Measurements from ENCODE around the gene APEH. TPM values are rescaled to one million over a fixed set of nuclear protein-coding genes. Genes with fewer than 3 reads are reported as not detected.

The APEH gene
- total and polyA plus RNA-seq, 2 experiments from 2014 or later = 170 to 264 TPM

DNA sequence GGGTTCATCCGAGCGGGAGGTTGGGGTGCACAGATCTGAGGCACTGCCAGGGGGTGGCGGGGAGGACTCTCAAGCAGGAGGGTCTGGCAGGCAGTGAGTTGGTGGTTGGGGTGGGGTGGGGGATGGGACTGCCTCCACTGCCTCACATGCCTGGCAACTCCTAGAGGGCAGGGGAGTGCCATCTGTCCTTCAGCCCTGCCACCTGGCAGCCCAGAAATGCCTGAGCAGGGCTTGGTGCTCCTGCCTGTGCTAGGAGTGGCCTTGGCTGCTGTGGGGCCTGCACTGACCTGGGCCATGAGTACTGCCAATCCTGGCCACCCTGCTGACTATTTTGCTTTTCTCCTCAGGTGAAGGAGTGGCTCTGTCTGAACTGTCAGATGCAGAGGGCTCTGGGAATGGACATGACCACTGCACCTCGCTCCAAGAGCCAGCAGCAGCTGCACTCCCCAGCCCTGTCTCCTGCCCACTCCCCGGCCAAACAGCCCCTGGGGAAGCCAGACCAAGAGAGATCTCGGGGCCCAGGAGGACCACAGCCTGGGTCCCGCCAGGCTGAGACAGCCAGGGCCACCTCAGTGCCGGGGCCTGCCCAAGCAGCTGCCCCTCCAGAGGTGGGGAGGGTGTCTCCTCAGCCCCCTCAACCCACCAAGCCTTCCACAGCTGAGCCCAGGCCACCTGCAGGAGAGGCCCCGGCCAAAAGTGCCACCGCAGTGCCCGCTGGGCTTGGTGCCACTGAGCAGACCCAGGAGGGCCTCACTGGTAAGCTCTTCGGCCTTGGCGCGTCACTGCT, 32.0 kb upstream of the APEH start:
- TF ChIP-seq EZH2phosphoT487 (IDR thresholded peaks at IDR 0.05; ENCODE audit: unreplicated experiment) (no peak), STAT1 (IDR thresholded peaks at IDR 0.05; ENCODE audit: unreplicated experiment) (no peak), EZH2 (IDR thresholded peaks at IDR 0.05; ENCODE audit: low read depth, unreplicated experiment) (no peak), ZNF331 (CRISPR knock-in tag; IDR thresholded peaks at IDR 0.05; ENCODE audit: low read depth) (no peak), ZNF114 (CRISPR knock-in tag; IDR thresholded peaks at IDR 0.05) (no peak), CREB1 (CRISPR knock-in tag; IDR thresholded peaks at IDR 0.05; ENCODE audit: low read depth) (no peak), JUNB (IDR thresholded peaks at IDR 0.05; ENCODE audit: unreplicated experiment) (no peak), NANOG (IDR thresholded peaks at IDR 0.05; ENCODE audit: borderline replicate concordance) (no peak), POLR2AphosphoS5 (IDR thresholded peaks at IDR 0.05; ENCODE audit: low read depth) (no peak)
- TF ChIP-seq, protein P1, sequence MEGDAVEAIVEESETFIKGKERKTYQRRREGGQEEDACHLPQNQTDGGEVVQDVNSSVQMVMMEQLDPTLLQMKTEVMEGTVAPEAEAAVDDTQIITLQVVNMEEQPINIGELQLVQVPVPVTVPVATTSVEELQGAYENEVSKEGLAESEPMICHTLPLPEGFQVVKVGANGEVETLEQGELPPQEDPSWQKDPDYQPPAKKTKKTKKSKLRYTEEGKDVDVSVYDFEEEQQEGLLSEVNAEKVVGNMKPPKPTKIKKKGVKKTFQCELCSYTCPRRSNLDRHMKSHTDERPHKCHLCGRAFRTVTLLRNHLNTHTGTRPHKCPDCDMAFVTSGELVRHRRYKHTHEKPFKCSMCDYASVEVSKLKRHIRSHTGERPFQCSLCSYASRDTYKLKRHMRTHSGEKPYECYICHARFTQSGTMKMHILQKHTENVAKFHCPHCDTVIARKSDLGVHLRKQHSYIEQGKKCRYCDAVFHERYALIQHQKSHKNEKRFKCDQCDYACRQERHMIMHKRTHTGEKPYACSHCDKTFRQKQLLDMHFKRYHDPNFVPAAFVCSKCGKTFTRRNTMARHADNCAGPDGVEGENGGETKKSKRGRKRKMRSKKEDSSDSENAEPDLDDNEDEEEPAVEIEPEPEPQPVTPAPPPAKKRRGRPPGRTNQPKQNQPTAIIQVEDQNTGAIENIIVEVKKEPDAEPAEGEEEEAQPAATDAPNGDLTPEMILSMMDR (conservative IDR thresholded peaks at IDR 0.05; ENCODE audit: low read depth in 2 of 2) = no peak
- TF ChIP-seq, protein P2, sequence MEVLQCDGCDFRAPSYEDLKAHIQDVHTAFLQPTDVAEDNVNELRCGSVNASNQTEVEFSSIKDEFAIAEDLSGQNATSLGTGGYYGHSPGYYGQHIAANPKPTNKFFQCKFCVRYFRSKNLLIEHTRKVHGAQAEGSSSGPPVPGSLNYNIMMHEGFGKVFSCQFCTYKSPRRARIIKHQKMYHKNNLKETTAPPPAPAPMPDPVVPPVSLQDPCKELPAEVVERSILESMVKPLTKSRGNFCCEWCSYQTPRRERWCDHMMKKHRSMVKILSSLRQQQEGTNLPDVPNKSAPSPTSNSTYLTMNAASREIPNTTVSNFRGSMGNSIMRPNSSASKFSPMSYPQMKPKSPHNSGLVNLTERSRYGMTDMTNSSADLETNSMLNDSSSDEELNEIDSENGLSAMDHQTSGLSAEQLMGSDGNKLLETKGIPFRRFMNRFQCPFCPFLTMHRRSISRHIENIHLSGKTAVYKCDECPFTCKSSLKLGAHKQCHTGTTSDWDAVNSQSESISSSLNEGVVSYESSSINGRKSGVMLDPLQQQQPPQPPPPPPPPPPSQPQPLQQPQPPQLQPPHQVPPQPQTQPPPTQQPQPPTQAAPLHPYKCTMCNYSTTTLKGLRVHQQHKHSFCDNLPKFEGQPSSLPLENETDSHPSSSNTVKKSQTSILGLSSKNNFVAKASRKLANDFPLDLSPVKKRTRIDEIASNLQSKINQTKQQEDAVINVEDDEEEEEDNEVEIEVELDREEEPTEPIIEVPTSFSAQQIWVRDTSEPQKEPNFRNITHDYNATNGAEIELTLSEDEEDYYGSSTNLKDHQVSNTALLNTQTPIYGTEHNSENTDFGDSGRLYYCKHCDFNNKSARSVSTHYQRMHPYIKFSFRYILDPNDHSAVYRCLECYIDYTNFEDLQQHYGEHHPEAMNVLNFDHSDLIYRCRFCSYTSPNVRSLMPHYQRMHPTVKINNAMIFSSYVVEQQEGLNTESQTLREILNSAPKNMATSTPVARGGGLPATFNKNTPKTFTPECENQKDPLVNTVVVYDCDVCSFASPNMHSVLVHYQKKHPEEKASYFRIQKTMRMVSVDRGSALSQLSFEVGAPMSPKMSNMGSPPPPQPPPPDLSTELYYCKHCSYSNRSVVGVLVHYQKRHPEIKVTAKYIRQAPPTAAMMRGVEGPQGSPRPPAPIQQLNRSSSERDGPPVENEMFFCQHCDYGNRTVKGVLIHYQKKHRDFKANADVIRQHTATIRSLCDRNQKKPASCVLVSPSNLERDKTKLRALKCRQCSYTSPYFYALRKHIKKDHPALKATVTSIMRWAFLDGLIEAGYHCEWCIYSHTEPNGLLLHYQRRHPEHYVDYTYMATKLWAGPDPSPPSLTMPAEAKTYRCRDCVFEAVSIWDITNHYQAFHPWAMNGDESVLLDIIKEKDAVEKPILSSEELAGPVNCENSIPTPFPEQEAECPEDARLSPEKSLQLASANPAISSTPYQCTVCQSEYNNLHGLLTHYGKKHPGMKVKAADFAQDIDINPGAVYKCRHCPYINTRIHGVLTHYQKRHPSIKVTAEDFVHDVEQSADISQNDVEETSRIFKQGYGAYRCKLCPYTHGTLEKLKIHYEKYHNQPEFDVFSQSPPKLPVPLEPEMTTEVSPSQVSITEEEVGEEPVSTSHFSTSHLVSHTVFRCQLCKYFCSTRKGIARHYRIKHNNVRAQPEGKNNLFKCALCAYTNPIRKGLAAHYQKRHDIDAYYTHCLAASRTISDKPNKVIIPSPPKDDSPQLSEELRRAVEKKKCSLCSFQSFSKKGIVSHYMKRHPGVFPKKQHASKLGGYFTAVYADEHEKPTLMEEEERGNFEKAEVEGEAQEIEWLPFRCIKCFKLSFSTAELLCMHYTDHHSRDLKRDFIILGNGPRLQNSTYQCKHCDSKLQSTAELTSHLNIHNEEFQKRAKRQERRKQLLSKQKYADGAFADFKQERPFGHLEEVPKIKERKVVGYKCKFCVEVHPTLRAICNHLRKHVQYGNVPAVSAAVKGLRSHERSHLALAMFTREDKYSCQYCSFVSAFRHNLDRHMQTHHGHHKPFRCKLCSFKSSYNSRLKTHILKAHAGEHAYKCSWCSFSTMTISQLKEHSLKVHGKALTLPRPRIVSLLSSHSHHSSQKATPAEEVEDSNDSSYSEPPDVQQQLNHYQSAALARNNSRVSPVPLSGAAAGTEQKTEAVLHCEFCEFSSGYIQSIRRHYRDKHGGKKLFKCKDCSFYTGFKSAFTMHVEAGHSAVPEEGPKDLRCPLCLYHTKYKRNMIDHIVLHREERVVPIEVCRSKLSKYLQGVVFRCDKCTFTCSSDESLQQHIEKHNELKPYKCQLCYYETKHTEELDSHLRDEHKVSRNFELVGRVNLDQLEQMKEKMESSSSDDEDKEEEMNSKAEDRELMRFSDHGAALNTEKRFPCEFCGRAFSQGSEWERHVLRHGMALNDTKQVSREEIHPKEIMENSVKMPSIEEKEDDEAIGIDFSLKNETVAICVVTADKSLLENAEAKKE (CRISPR knock-in tag; IDR thresholded peaks at IDR 0.05) = no peak
- TF ChIP-seq, protein P3, sequence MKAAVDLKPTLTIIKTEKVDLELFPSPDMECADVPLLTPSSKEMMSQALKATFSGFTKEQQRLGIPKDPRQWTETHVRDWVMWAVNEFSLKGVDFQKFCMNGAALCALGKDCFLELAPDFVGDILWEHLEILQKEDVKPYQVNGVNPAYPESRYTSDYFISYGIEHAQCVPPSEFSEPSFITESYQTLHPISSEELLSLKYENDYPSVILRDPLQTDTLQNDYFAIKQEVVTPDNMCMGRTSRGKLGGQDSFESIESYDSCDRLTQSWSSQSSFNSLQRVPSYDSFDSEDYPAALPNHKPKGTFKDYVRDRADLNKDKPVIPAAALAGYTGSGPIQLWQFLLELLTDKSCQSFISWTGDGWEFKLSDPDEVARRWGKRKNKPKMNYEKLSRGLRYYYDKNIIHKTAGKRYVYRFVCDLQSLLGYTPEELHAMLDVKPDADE (IDR thresholded peaks at IDR 0.05) = no peak
- TF ChIP-seq, protein P4, sequence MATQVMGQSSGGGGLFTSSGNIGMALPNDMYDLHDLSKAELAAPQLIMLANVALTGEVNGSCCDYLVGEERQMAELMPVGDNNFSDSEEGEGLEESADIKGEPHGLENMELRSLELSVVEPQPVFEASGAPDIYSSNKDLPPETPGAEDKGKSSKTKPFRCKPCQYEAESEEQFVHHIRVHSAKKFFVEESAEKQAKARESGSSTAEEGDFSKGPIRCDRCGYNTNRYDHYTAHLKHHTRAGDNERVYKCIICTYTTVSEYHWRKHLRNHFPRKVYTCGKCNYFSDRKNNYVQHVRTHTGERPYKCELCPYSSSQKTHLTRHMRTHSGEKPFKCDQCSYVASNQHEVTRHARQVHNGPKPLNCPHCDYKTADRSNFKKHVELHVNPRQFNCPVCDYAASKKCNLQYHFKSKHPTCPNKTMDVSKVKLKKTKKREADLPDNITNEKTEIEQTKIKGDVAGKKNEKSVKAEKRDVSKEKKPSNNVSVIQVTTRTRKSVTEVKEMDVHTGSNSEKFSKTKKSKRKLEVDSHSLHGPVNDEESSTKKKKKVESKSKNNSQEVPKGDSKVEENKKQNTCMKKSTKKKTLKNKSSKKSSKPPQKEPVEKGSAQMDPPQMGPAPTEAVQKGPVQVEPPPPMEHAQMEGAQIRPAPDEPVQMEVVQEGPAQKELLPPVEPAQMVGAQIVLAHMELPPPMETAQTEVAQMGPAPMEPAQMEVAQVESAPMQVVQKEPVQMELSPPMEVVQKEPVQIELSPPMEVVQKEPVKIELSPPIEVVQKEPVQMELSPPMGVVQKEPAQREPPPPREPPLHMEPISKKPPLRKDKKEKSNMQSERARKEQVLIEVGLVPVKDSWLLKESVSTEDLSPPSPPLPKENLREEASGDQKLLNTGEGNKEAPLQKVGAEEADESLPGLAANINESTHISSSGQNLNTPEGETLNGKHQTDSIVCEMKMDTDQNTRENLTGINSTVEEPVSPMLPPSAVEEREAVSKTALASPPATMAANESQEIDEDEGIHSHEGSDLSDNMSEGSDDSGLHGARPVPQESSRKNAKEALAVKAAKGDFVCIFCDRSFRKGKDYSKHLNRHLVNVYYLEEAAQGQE (IDR thresholded peaks at IDR 0.05; ENCODE audit: unreplicated experiment) = no peak
- no peak overlapping the region for H3K27ac Mint-ChIP-seq

More for the DNA sequence above, 32.0 kb upstream of the APEH start:
- Mint-ChIP-seq H3K36me3 (ENCODE audit: low read depth) (no peaks in the 10 kb centered on the region; the same call in 2 of the 3 replicates), H3K4me3 (no peak overlapping the region), H3K27me3 (ENCODE audit: insufficient read depth, low read depth, poor library complexity) (peaks cover 4% of the 10 kb centered on the region), H3K9me3 (no peaks in the 10 kb centered on the region), H3K4me1 (no peaks in the 10 kb centered on the region)
- H3K9me2 ChIP-seq (ENCODE audit: insufficient read depth) = no peaks in the 10 kb centered on the region
- DNase-seq (ENCODE audit: low spot score) = no peak
- ATAC-seq = no peak
- no peaks in the 10 kb centered on the region for H3K36me3 ChIP-seq (ENCODE audit: insufficient read depth)
- H3K4me2 ChIP-seq = no peak overlapping the region
- H3K4me1 ChIP-seq (ENCODE audit: insufficient read depth) = no peaks in the 10 kb centered on the region
- no peaks in the 10 kb centered on the region for H3K27me3 ChIP-seq (ENCODE audit: insufficient read depth)
- H3F3A ChIP-seq (replicated peaks; ENCODE audit: low read depth) = no peaks in the 10 kb centered on the region
- H3K79me2 ChIP-seq (replicated peaks; ENCODE audit: insufficient read depth) = no peaks in the 10 kb centered on the region
- H4K20me1 ChIP-seq (replicated peaks; ENCODE audit: insufficient read depth) = no peaks in the 10 kb centered on the region
- H3K27ac ChIP-seq (ENCODE audit: low read depth) = no peak overlapping the region
- H2AFZ ChIP-seq = no peak overlapping the region
- no peak overlapping the region for H3K4me3 ChIP-seq

All from GM23338 (cell line).